Head of caudate nucleus (tissue), 42 donors: ENCODE measurements around the gene CSMD2.
A peak's percentile ranks its signal among the peaks of the same experiment; 100 is the strongest.

ENCODE experiments used
- DNase-seq, 42 donors: peaks; one replicate each; pipeline versions ENCODE4 v3.0.0 to v3.0.0-alpha.2; 2020 to 2021; ENCODE audit warnings: mixed read lengths in 7 of 42
- intact Hi-C: fragments of 100-400 bp; cut with DNase I; formaldehyde crosslinking; loops from one replicate; pipeline ENCODE4 v1.15.0; 2022

Gene CSMD2

DNA sequence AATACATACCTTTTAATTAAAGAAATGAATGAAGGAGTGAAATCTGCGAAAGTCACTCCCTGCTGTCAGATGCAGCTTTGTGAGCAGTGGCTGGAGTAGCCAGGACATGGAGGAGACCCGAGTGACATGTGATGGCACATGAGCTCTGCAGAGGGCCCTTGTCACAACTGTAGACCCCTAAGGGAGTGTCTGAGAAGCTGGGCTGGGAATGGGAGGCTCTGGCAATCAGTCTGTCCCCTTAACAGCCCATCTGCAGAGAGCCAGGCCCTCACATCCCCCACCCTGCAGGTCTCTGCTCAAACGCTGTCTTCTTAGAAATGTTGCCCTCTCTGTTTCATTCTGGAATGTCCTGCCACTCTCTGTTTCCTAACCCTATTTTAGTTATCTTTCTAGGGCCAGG lies 176.9 kb downstream of the CSMD2 start:
- no peak for DNase-seq
- intact Hi-C loops, result no loop called here

DNA sequence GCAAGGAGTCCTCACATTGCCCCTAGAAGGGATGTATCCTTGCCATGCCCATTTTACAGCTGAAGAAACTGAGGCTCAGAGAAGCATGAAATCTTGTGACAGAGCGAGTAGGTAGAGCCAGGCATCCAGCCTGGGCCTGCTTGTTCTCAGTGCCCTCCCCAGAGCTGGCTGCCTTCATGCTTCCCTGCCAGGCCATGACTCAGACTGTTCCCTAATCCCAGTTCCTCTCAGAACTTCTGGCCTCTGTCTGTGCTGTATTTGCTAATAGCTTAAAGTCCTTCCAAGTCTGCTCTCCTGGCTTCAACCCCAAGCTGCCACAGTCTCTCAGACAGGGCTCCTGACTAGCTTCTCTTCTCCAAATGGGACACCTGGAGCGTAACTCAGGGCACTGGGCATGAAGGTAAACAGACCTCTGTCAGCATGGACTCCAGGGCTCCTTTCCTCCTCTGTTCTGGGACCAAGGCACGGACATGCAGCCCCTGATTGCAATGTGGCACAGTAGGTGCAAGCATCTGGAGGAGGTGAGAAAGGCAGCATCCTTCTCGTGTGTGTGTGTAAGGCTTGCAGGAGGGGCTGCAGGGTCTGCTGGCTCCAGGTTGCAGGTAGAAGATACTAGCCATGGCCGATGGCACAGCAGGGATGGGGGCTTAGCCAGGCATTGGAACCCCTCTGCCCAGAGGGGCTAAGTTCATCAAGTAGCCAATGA lies 178.5 kb downstream of the CSMD2 start:
- DNase-seq, result peak in 20 of 42 donors; percentile 10 to 80 (median 43)
- intact Hi-C loops, result no loop called here

DNA sequence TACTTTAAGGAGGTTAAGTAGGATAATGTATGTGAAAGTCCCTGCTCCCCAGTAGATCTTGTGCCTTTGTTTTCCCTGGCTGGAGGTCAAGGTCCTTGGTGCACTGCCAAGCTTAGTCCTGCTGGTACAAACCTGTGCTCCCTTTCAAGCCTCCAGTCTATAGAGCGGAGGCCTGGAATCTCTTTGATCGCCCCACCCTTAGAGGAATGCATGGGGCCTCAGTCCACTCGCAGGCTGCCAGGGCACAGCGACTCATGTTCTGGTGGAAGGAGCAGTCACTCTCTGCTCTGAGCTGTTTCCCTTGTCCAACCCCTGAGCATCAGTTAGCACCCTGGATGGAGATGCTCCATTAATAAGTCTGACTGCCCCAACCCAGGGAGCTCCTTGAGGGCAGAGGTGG lies 179.4 kb downstream of the CSMD2 start:
- no peak for DNase-seq
- intact Hi-C loops, result no loop called here

DNA sequence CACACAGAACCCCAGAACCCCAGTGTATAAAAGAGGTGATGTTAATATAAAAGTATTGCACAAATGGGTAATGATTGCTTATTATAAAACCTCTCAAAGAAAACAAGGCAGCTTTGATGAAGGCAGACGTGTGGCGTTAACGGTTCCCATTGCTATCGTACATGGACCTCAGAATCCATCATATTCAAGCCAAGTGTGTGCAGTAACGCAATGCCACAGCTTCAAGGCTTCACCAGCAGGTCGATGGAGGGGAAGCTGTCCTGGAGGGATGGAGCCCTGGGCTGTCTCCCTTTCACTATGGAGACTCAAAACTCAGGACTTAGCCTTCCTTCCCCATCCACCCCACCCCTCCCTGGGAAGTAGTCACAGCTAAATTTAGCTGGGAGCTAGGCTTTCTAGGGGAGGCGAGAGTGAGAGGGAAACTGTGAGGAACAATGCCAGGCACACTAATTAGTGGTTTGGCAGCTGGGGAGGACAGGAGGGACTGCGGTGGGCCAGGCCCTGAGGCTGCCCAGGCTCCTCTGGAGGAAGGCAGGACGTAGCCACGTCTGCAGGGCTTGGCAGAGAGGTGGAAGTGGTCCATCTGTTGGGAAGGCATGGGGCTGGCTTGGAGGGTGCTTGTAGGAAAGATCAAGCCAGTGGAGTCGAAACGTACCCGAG lies 180.0 kb downstream of the CSMD2 start:
- intact Hi-C loops, result no loop called here
- DNase-seq, result no peak

DNA sequence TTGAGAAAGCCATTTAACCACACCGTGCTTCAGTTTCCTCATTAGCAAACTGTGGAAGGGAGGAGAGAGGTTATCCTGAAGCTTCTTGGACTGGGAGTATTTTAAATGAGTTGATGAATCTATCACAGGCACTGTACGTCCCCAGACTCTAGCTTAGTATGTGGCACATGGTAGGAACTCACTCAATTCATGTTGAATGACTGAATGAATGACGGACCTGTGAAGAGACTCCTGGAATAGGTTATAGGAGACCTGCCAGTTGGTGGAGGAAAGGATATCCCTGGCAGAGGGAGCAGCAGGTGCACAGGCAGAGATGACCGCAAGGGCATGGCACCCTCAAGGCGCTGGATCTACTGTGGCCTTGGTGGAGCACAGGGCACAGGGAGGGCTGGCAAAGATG lies 182.6 kb downstream of the CSMD2 start:
- intact Hi-C loops, result no loop called here
- no peak for DNase-seq

DNA sequence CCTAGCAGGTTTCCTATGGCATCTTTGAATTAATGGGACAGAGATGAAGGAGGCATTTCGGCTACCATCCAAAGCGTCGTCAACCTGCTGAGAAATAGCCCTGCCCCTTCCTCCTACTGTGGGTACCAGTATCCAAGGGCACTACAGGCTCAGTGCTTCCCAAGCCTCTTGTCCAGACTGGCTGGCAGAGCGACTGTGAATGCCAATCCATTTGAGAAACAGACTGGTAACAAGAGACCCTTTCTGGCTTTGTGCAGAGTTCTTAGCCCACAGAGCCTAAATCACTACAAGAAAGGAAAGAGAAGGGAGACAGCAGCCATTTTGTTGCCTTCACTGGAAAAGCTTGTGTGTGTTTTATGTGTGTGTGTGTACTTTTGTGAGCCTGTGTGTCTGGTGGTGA lies 185.7 kb downstream of the CSMD2 start:
- no peak for DNase-seq
- intact Hi-C loops, result no loop called here

DNA sequence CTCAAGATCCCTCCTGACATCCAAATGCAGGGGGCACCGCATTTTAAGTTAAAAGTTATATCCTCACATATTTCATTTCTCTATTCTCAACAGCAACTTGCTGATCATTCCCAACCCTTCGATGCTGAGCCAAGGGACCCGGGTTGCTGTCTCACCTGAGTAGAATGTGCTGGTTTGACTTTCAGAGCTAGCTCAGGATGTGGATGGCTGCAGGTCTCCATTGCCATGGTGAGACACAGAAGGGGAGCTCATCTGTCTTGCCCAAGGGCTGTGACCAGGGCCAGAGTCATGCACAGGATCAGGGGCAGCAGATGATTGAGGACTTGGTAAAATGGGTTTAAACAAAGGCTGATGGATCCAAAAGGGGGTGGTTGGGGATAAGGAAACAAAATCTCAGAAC lies 189.1 kb downstream of the CSMD2 start:
- DNase-seq, result no peak
- intact Hi-C loops, result no loop called here

DNA sequence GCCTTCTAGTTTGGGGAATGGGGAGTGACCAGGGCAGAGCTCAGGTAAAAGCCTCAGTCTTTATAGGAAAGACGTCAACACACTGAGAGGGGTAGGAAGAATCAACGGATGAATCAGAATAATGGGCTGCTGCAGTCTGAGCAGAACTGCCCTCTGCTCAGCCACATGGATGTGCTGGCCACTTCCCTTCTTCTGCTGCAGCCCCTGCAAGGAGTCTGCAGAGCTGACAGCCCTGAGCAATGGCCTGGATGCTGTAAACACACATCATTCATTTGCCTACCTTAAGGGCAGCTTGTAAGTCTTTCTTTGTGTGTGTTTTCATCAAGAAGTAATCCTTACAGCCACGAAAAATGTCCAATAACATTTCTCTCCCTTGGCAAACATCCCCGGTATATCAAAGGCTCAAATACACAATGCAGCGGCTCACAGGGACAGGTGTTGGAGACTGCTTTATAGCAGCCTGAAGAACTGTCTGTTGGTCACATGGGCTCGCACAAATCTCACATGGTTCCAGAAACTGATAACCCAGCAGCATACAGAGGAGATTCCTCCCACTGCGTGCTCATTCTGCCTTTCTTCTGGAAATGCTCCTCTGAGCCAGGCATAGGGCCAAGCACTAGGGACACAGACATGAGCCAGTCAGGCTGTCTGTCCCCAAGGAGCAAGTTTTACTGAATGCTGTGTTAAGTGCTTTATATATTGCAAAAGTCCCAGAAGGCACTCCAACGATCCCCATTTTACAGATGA lies 191.1 kb downstream of the CSMD2 start:
- peak in 31 of 42 donors; percentile 14 to 75 (median 44) for DNase-seq

DNA sequence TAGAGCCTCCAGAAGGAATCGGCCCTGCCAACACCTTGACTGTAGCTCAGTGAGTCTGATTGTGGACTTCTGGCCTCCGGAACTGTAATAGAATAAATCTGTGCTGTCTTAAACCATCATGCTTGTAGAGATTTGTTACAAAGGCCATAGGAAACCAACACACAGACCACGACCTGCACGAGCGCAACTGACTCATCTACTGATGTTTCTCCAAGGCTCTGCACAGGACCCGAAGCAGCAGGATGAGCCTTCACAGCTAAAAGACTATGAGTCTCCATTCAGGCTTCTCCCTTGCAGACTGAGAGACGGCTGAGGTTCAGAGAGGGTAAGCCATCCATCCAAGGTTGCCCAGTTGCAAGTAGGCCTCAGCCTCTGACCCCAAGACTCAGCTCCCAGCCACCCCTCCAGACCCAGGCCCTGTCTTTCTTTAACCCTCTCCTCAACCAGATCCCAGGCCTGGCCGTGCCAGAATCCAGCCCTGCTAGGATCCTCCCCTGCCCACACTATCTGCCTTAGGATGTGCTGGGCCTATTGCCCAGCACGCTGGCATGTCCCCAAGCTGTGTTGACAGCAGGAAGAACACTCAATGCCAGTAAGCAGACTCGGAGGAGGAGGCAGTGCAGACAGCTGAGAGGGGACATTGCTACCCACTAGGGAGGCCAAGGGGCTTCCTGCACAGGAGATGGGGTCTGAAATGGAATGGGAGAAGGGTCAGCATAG lies 192.2 kb downstream of the CSMD2 start:
- peak; percentile 28 to 90 (median 76) for DNase-seq
- intact Hi-C loops, result no loop called here

More for the DNA sequence above, 191.1 kb downstream of the CSMD2 start:
- intact Hi-C loops, result no loop called here

DNA sequence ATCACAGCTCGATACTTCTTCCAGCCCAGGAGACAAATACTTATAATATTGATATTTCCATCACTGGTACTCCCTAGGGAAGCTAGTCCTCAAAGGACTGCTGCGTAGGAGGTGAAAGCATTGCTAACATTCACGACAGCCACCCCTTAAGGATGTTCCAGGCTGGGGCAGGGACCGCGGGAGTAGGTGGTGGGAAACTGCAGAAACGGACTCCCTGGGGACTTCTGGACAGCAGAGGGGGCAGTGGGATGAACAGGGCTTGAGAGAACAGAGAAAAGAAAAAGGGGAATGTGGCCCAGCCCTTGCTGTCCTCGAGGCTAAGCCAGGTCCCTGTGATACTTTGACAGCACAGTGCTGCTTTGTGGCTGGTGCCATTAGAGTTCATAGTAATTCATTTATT lies 193.1 kb downstream of the CSMD2 start:
- peak in 5 of 42 donors; percentile 16 to 57 (median 28) for DNase-seq
- intact Hi-C loops, result no loop called here

DNA sequence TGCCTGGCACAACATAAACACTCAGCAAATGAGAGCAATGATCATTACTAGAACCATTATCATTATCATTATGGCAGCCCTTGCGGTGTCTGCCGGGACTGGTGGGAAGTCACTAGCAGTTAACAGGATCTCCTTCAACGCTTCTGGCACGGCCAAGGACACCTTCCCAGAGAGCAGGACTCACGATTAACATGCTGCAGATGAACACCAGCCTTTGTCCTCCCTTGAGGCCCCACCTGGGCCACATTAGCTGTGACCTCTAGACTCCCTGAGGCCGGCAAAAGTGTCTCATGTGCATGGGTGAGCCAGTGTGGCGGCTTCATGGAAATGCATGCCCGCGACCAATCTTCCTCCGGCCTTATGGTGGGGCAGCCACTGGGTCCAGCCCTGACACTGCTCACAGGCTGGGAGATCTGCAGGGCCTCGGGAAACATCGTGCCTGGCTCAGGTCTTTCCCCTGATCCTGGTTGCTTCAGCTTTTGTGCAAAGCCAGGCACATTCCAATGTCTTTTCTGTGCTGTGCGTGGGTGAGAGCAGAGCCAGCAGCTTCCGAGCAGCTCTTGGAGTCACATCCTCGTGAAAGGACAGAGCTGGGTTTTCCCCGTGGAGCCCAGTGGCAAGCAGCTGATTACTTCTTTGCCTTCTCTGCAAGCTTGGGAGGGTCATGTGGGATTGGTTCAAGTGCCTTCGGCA lies 193.9 kb downstream of the CSMD2 start:
- DNase-seq, result peak in 36 of 42 donors; percentile 12 to 68 (median 40)
- intact Hi-C loops, result no loop called here

DNA sequence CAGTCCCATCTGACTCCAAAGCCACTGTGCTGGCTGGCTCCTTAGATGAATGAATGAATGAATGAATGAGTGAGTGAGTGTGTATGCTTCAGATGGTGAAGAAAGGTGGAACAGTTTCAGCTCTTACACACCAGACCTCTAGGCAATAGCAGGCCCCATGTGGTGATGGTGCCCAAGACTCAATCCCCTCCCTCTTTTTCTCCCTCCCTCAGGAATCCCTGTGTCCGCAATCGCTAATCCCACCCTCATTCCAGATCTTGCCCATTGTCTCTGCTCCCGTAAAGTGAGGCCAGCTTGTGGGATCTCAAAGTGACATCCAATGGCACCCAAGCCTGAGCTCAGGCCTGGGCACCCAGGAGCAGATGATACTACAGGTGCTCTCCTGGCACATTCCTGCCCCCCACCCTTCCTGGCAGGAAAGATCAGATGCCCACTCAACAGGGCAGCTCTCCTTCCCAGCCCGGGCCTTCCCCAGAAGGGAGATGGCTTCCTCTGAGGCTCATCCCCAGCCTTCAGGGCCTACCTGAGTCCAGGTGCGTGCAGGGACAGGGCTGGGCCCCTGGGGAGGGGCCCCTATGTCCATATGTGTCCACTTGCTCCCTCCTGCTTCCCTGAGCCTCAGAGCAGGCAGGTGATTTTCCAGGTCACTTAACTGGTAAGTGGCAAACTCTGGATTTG lies 194.7 kb downstream of the CSMD2 start:
- intact Hi-C loops, result no loop called here

DNA sequence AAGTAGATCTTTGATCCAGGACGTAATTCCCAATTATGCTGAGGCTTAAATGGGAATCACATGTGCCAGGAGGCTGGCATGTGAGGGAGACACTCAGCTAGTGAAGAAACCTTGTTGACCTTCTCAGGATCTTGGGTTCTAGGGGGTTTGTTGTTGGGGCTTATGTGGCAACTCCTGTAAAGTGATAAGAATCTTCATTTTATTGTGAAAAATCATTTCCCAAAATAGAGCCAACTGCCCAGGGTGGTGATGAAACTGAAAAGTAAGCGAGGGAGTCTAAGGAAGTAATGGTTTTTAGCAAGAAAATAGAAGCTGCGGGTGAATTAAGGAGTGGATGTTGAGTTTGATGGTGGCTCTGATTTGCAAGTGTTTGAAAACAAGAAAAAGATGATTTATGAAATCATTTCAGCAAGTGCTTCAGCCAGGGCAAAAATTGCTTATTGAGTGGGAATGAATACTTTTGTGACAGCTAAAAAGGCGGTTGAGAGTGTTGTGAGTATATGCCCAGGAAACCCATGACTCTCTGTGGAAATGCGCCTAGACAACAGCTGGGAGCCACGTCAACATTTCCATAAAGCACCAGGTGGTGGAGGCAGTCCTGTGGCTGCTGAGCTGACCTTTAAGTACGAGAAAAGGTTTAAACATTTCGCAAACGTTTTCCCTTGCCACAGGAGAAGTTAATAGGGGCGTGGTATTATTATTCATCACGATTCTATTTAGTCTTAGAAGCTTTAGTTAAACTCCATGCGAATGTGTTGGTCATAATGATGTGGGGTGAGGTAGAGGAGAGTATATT lies 198.5 kb downstream of the CSMD2 start:
- no peak for DNase-seq
- intact Hi-C loops, result no loop called here

More for the DNA sequence above, 194.7 kb downstream of the CSMD2 start:
- DNase-seq, result no peak

DNA sequence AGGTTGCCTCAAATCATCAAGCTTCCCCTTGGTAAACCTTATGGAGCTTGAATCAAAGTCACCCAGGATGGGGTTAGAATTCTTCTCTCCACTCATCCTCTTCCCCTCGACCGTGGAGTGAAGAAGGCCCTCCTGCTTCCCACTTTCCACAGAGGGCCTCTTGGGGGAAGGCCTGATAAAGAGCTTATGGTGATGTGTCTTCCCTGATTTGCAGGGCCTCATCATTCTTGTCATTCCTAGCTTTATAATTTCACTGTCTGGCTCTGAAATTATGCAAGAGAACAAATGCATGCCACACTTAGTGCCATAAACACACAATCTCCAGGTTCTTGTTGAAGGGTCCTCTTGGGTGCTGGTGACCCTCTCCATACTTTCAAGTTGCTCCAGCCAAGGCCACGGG lies 199.9 kb downstream of the CSMD2 start:
- intact Hi-C loops, result no loop called here
- DNase-seq, result no peak

DNA sequence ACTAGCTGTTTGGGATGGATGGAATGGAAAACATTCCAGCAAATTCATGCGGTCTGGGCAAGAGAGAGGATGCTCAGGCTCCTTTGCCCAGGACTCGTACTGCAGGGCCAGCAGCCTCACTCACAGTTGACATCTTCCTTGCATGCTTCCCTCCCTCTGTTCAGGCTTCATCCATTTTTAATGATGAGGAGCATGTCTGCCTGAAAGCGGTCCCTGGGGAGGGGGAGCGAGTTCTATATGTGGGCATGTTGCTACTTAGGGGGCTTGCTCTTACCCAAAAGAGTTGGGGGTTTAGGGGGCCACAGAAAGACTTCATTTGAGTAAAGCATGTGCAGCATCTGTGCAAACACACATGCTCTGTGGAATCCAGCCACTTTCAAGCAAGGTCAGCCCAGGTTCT lies 203.0 kb downstream of the CSMD2 start:
- no peak for DNase-seq
- intact Hi-C loops, result no loop called here

DNA sequence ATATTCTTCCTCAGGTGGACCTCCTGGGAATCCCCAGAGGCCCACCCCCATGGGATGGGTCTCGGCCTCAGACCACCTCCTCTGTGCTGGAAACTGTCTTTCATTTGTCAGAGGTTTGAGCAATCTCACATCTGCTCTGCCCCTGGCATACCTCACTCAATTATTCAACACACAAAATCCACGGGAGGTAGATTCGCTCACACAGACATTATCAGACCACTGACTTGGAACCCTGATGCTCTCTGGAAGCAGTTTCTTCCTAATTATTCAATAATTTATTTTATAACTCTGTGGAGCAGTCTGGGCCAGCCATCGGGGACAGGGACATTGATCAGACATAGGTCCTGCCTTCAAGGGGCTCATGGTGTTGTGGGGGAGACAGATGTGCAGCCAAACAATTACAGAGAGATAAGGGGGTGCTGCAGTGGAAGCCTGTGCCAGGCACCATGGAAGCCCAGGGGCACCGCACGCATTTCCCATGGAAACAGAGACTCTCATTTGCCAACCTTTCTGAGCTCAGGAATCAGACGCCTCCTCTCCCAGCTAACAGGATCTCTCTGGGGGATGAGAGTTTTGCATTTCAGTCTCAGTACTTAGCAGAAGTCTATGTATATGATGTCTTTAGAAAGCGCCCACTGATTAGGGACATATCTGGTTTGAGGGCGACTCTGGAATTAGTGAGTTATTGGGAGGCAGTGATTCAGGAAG lies 204.7 kb downstream of the CSMD2 start:
- intact Hi-C loops, result no loop called here
- DNase-seq, result peak in 34 of 42 donors; percentile 11 to 80 (median 43)

DNA sequence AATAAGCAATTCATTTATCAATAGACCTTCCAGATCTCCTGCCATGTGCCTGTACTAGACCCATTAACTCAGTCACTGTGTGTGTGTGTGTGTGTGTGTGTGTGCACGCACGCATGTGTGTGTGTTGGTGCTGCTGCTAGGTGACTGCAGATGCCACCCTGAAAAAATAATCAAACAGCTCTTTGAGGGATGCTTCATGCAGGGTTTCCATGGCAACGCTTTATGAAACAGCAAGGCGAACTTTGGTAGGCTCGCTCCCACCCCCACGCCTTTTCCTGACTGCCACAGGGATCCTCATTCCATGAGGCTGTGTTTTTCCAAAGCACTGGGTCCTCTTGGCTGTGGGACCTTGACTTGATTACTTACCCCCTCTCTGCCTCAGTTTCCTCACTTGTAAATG lies 207.2 kb downstream of the CSMD2 start:
- peak; percentile 36 to 92 (median 74) for DNase-seq
- intact Hi-C loops, result no loop called here
